Spleen (tissue), 7 donors: ENCODE results near the gene DDX56.
A peak's percentile ranks its signal among the peaks of the same experiment; 100 is the strongest.

Experiments used
- POLR2A ChIP-seq, 3 donors: fragments of 450-650 bp; IDR thresholded peaks; one replicate each; pipeline ENCODE4 v1.5.1; 2017; ENCODE audit warnings: antibody characterized with exemption in 3 of 3, mild to moderate bottlenecking in 1 of 3
- POLR2AphosphoS5 ChIP-seq, 3 donors: sonication (generic); formaldehyde crosslinking; IDR thresholded peaks; one replicate each; pipeline ENCODE4 v1.5.1; 2017; ENCODE audit warnings: antibody characterized with exemption in 3 of 3
- TF ChIP-seq, protein P1 (sequence below), 11 experiments: fragments of 200-600 bp in 7 of 11; fragments of 450-650 bp in 4 of 11; sonication (generic) in 4 of 11; IDR thresholded peaks in 8 of 11; conservative IDR thresholded peaks in 3 of 11; 1 replicate in 7 of 11; 2 replicates in 4 of 11; pipeline versions ENCODE4 v1.4.0 to v1.8.0; 2016 to 2021; ENCODE audit warnings: antibody characterized with exemption in 11 of 11, inconsistent platforms in 4 of 11, mild to moderate bottlenecking in 1 of 11
- donor health status: DM: no; HTN: no; CAD: no; lungs with moderate emphysema.
- donor health status: DM: no; HTN: no; CAD: no.
- donor health status: DM: no; HTN: no; CAD: no.

DNA sequence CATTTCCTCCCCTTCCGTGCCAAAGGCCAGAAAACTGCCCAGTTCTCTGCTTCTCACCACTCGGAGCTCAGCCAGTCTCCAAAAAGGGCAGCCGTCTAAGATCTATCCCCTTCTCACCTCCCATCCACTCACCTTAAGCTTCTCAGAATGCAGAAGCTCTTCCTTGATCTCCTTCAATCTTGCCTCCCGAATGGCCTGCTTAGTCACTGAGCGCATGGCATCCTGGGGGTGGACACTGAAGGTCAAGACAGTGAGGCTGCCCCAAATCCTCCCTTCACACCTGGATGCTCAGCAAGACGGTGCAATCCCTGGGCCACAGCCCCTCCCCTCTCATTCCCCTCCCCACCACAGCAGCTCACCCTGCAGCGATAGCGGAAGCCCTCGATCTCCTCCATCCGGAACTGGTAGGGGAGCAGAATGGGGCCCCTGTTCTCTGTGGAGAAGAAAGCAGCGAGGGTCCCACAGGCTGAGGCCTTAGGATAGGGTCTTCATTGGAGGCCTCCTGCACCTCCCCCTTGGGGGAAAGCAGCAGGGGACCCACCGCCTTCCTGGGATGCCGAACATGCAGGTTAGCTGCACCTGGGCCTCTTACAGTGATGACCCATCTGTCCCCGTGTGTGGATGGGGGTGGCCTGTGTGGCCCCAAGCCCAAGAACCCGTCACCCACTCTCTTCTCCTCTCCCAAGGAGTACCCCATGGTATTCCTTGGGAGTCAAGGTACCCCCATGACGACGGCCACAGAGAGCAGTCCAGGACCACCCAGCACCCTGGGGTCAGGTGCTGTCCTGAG lies 4.7 kb downstream of the DDX56 start:
- TF ChIP-seq, protein P1, sequence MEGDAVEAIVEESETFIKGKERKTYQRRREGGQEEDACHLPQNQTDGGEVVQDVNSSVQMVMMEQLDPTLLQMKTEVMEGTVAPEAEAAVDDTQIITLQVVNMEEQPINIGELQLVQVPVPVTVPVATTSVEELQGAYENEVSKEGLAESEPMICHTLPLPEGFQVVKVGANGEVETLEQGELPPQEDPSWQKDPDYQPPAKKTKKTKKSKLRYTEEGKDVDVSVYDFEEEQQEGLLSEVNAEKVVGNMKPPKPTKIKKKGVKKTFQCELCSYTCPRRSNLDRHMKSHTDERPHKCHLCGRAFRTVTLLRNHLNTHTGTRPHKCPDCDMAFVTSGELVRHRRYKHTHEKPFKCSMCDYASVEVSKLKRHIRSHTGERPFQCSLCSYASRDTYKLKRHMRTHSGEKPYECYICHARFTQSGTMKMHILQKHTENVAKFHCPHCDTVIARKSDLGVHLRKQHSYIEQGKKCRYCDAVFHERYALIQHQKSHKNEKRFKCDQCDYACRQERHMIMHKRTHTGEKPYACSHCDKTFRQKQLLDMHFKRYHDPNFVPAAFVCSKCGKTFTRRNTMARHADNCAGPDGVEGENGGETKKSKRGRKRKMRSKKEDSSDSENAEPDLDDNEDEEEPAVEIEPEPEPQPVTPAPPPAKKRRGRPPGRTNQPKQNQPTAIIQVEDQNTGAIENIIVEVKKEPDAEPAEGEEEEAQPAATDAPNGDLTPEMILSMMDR (IDR thresholded peaks at IDR 0.05 in 8 of 11, conservative IDR thresholded peaks at IDR 0.05 in 3 of 11), result no peak
- TF ChIP-seq POLR2A (IDR thresholded peaks at IDR 0.05) (no peak), POLR2AphosphoS5 (IDR thresholded peaks at IDR 0.05) (peak in 1 of 3 donors; percentile 14)
